Measurements from ENCODE around the gene ASXL1.
"Not testable (repeated sequence)": the region's sequence is repeated elsewhere in the genome, so short reads cannot be mapped to it uniquely, and the experiment has no call there.

The ASXL1 gene

GRCh38 chr20:32463642-32464400, 105.7 kb downstream of the ASXL1 start:
- Histone ChIP-seq H3K27me3 (ENCODE audit: insufficient read depth, low read length) (no peaks in the 10 kb centered on the region), H3K4me2 (ENCODE audit: low read length) (no peak overlapping the region), H2AFZ (ENCODE audit: low read length) (no peak overlapping the region), H3F3A (ENCODE audit: insufficient read depth, low read length) (no peaks in the 10 kb centered on the region), H3K4me1 (ENCODE audit: insufficient read depth, low read length, severe bottlenecking) (no peaks in the 10 kb centered on the region), H3K27ac (ENCODE audit: low read depth, low read length, poor library complexity, severe bottlenecking) (no peak overlapping the region), H3K9me3 (ENCODE audit: low read length) (no peaks in the 10 kb centered on the region), H3K9me2 (ENCODE audit: low read depth, low read length) (no peaks in the 10 kb centered on the region), H3K9ac (ENCODE audit: low read length) (no peak overlapping the region), H3K4me3 (ENCODE audit: low read depth, low read length, poor library complexity, severe bottlenecking) (no peak overlapping the region), H3K79me2 (ENCODE audit: insufficient read depth, low read length) (no peaks in the 10 kb centered on the region), H4K20me1 (ENCODE audit: insufficient read depth, low read length) (no peaks in the 10 kb centered on the region), H3K36me3 (ENCODE audit: insufficient read depth, low read length) (no peaks in the 10 kb centered on the region)
- TF ChIP-seq CTCF (IDR thresholded peaks at IDR 0.05; ENCODE audit: low read length) (no peak), EZH2 (IDR thresholded peaks at IDR 0.05; ENCODE audit: borderline replicate concordance, low read length) (no peak)

- no peaks in the 10 kb centered on the region for H4K20me1 ChIP-seq (ENCODE audit: insufficient read depth, low read length)
- H3K9ac ChIP-seq (ENCODE audit: low read length), result no peak overlapping the region
- no peak overlapping the region for H3K4me3 ChIP-seq (ENCODE audit: low read depth, low read length, poor library complexity, severe bottlenecking)
- no peaks in the 10 kb centered on the region for H3K9me2 ChIP-seq (ENCODE audit: low read depth, low read length)
- H3F3A ChIP-seq (ENCODE audit: insufficient read depth, low read length), result no peaks in the 10 kb centered on the region
- H3K27ac ChIP-seq (ENCODE audit: low read depth, low read length, poor library complexity, severe bottlenecking), result no peak overlapping the region
- H3K36me3 ChIP-seq (ENCODE audit: insufficient read depth, low read length), result no peaks in the 10 kb centered on the region
- TF ChIP-seq CTCF (IDR thresholded peaks at IDR 0.05; ENCODE audit: low read length) (no peak), EZH2 (IDR thresholded peaks at IDR 0.05; ENCODE audit: borderline replicate concordance, low read length) (no peak)
- no peak overlapping the region for H3K4me2 ChIP-seq (ENCODE audit: low read length)
- H2AFZ ChIP-seq (ENCODE audit: low read length), result no peak overlapping the region
- no peaks in the 10 kb centered on the region for H3K4me1 ChIP-seq (ENCODE audit: insufficient read depth, low read length, severe bottlenecking)
- H3K9me3 ChIP-seq (ENCODE audit: low read length), result no peaks in the 10 kb centered on the region
- no peaks in the 10 kb centered on the region for H3K79me2 ChIP-seq (ENCODE audit: insufficient read depth, low read length)
- no peaks in the 10 kb centered on the region for H3K27me3 ChIP-seq (ENCODE audit: insufficient read depth, low read length)
Measured at GRCh38 chr20:32464401-32465091, 106.4 kb downstream of the ASXL1 start.

GRCh38 chr20:32465092-32465900, 107.2 kb downstream of the ASXL1 start:
- no peaks in the 10 kb centered on the region for H3K79me2 ChIP-seq (ENCODE audit: insufficient read depth, low read length)
- H3K27me3 ChIP-seq (ENCODE audit: insufficient read depth, low read length), result no peaks in the 10 kb centered on the region
- H2AFZ ChIP-seq (ENCODE audit: low read length), result no peak overlapping the region
- H3F3A ChIP-seq (ENCODE audit: insufficient read depth, low read length), result no peaks in the 10 kb centered on the region
- H3K4me3 ChIP-seq (ENCODE audit: low read depth, low read length, poor library complexity, severe bottlenecking), result no peak overlapping the region
- TF ChIP-seq EZH2 (IDR thresholded peaks at IDR 0.05; ENCODE audit: borderline replicate concordance, low read length) (no peak), CTCF (IDR thresholded peaks at IDR 0.05; ENCODE audit: low read length) (no peak)
- no peak overlapping the region for H3K4me2 ChIP-seq (ENCODE audit: low read length)
- no peak overlapping the region for H3K27ac ChIP-seq (ENCODE audit: low read depth, low read length, poor library complexity, severe bottlenecking)
- H3K9me3 ChIP-seq (ENCODE audit: low read length), result no peaks in the 10 kb centered on the region
- no peaks in the 10 kb centered on the region for H3K36me3 ChIP-seq (ENCODE audit: insufficient read depth, low read length)
- H3K4me1 ChIP-seq (ENCODE audit: insufficient read depth, low read length, severe bottlenecking), result peaks cover 6% of the 10 kb centered on the region
- H4K20me1 ChIP-seq (ENCODE audit: insufficient read depth, low read length), result no peaks in the 10 kb centered on the region
- no peak overlapping the region for H3K9ac ChIP-seq (ENCODE audit: low read length)
- H3K9me2 ChIP-seq (ENCODE audit: low read depth, low read length), result no peaks in the 10 kb centered on the region

- H4K20me1 ChIP-seq (ENCODE audit: insufficient read depth, low read length); H3K4me2 ChIP-seq (ENCODE audit: low read length); H3K9ac ChIP-seq (ENCODE audit: low read length); H3K4me3 ChIP-seq (ENCODE audit: low read depth, low read length, poor library complexity, severe bottlenecking); H3K4me1 ChIP-seq (ENCODE audit: insufficient read depth, low read length, severe bottlenecking); H3K36me3 ChIP-seq (ENCODE audit: insufficient read depth, low read length); H3K9me3 ChIP-seq (ENCODE audit: low read length); H2AFZ ChIP-seq (ENCODE audit: low read length); H3K27me3 ChIP-seq (ENCODE audit: insufficient read depth, low read length); H3F3A ChIP-seq (ENCODE audit: insufficient read depth, low read length); H3K79me2 ChIP-seq (ENCODE audit: insufficient read depth, low read length); H3K27ac ChIP-seq (ENCODE audit: low read depth, low read length, poor library complexity, severe bottlenecking); H3K9me2 ChIP-seq (ENCODE audit: low read depth, low read length): not testable (repeated sequence)
Measured at GRCh38 chr20:32465901-32466675, 108.0 kb downstream of the ASXL1 start.
